ENCODE measurements around the gene C2orf76. TPM values are rescaled to one million over a fixed set of nuclear protein-coding genes. Genes with fewer than 3 reads are reported as not detected.

The C2orf76 gene
- total RNA-seq, 1 experiment from 2014 or later, result 5.7 TPM

GRCh38 chr2:119293254-119293653, 73.4 kb downstream of the C2orf76 start:
- H4K8ac ChIP-seq (replicated peaks; ENCODE audit: insufficient read length, low read depth, low read length), result no peak overlapping the region
- no peak overlapping the region for H2BK15ac ChIP-seq (ENCODE audit: low read depth, low read length)
- Mint-ChIP-seq H3K36me3 (ENCODE audit: insufficient read depth in 1 of 3, low read depth in 3 of 3) (no peaks in the 10 kb centered on the region), H3K4me1 (peaks cover 7 to 9% of the 10 kb centered on the region in 2 experiments), H3K9me3 (no peaks in the 10 kb centered on the region), H3K27me3 (ENCODE audit: low read depth) (peaks cover 9% of the 10 kb centered on the region), H3K27ac (no peak overlapping the region), H3K4me3 (no peak overlapping the region)
- no peak overlapping the region for H3K23ac ChIP-seq (ENCODE audit: insufficient read length, low read depth, low read length)
- H3K79me2 ChIP-seq (ENCODE audit: insufficient read depth, low read length), result no peaks in the 10 kb centered on the region
- H2BK5ac ChIP-seq (ENCODE audit: insufficient read length, low read length), result no peak overlapping the region
- H3K56ac ChIP-seq (ENCODE audit: insufficient read length, low read depth, low read length), result no peak overlapping the region
- H3K9me3 ChIP-seq (ENCODE audit: control insufficient read depth, low read depth, low read length), result no peaks in the 10 kb centered on the region
- no peak overlapping the region for H2BK120ac ChIP-seq (ENCODE audit: low read depth, low read length, poor library complexity, severe bottlenecking)
- H2AFZ ChIP-seq (ENCODE audit: low read length), result no peak overlapping the region
- no peak overlapping the region for H2BK20ac ChIP-seq (ENCODE audit: low read depth, low read length, poor library complexity, severe bottlenecking)
- H3K9ac ChIP-seq (ENCODE audit: extremely low read depth, insufficient read length, low read length), result no peak overlapping the region
- no peaks in the 10 kb centered on the region for H3K4me1 ChIP-seq (ENCODE audit: insufficient read depth, low read length)
- no CpG with 5 or more reads among the region's 2 CpGs for WGBS (ENCODE audit: extremely low coverage, insufficient read length, low lambda C conversion rate)
- no peak overlapping the region for H3K14ac ChIP-seq (ENCODE audit: insufficient read depth, low read length)
- no peaks in the 10 kb centered on the region for H3K23me2 ChIP-seq (ENCODE audit: insufficient read length, low read depth, low read length, poor library complexity, severe bottlenecking)
- no peak overlapping the region for H4K5ac ChIP-seq (ENCODE audit: insufficient read length, low read depth, low read length)
- H3K27ac ChIP-seq (ENCODE audit: insufficient read length, low read depth, low read length), result no peak overlapping the region
- no peak overlapping the region for H3K18ac ChIP-seq (ENCODE audit: insufficient read length, low read depth, low read length)
- no peak for TF ChIP-seq CTCF (conservative IDR thresholded peaks at IDR 0.05)
- H3K4me2 ChIP-seq (ENCODE audit: insufficient read depth, insufficient read length, low read length), result no peak overlapping the region
- no peak for DNase-seq
- no peaks in the 10 kb centered on the region for H4K20me1 ChIP-seq (ENCODE audit: control insufficient read depth, insufficient read depth, insufficient read length)
- no peak overlapping the region for H4K91ac ChIP-seq (ENCODE audit: insufficient read length, low read depth, low read length)
- no peaks in the 10 kb centered on the region for H3K79me1 ChIP-seq (ENCODE audit: insufficient read depth, low read depth, low read length, poor library complexity, severe bottlenecking)
- no peak overlapping the region for H3T11ph ChIP-seq (ENCODE audit: low read length)
- no peak overlapping the region for H2BK12ac ChIP-seq (ENCODE audit: insufficient read length, low read depth, low read length)
- H2AK5ac ChIP-seq (ENCODE audit: insufficient read length, low read length), result no peak overlapping the region
- no peak overlapping the region for H3K4ac ChIP-seq (ENCODE audit: low read depth, low read length)
- H3K27me3 ChIP-seq (ENCODE audit: insufficient read depth, low read length), result no peaks in the 10 kb centered on the region

Data from H9 (cell line).